Liver (tissue), 9 donors: Measurements from ENCODE around the gene NOP10. TPM values are rescaled to one million over a fixed set of nuclear protein-coding genes. Genes with fewer than 3 reads are reported as not detected.

Experiments
- DNase-seq: peaks from one replicate; pipeline ENCODE4 v3.0.0-alpha.2; 2017; ENCODE audit warnings: low spot score
- H3K27ac ChIP-seq, 2 donors: one replicate each; pipeline ENCODE4 v1.7.0; 2013; ENCODE audit warnings: inconsistent platforms in 2 of 2, low read length in 2 of 2, control low read depth in 1 of 2, low read depth in 1 of 2, mild to moderate bottlenecking in 1 of 2
- H3K27me3 ChIP-seq, 4 donors: one replicate each; pipeline versions ENCODE4 v1.6.1 to v1.7.0; 2013; ENCODE audit warnings: low read length in 3 of 4, inconsistent platforms in 1 of 4, mild to moderate bottlenecking in 1 of 4, moderate library complexity in 1 of 4; ENCODE audit not compliant: control insufficient read depth in 4 of 4, insufficient read depth in 4 of 4
- H3K36me3 ChIP-seq, 4 donors: one replicate each; pipeline versions ENCODE4 v1.6.1 to v1.7.0; 2013; ENCODE audit warnings: low read length in 3 of 4, mild to moderate bottlenecking in 3 of 4, low read depth in 1 of 4, moderate library complexity in 1 of 4; ENCODE audit not compliant: control insufficient read depth in 4 of 4, insufficient read depth in 3 of 4
- H3K4me1 ChIP-seq, 4 donors: one replicate each; pipeline versions ENCODE4 v1.6.1 to v1.7.0; 2013; ENCODE audit warnings: low read length in 3 of 4, mild to moderate bottlenecking in 3 of 4, moderate library complexity in 1 of 4; ENCODE audit not compliant: control insufficient read depth in 4 of 4, insufficient read depth in 4 of 4
- H3K4me3 ChIP-seq, 3 donors: one replicate each; pipeline versions ENCODE4 v1.6.1 to v1.7.0; 2013; ENCODE audit warnings: low read length in 3 of 3, control low read depth in 1 of 3, low read depth in 1 of 3, mild to moderate bottlenecking in 1 of 3
- H3K9ac ChIP-seq, 2 donors: one replicate each; pipeline ENCODE4 v1.7.0; 2013; ENCODE audit warnings: low read length in 2 of 2, mild to moderate bottlenecking in 2 of 2, moderate library complexity in 2 of 2, control low read depth in 1 of 2, low read depth in 1 of 2
- H3K9me3 ChIP-seq, 4 donors: one replicate each; pipeline versions ENCODE4 v1.6.1 to v1.7.0; 2013; ENCODE audit warnings: low read length in 3 of 4; ENCODE audit not compliant: control insufficient read depth in 4 of 4
- ATF3 ChIP-seq: IDR thresholded peaks from 2 replicates; pipeline ENCODE4 v1.6.1; 2016; ENCODE audit warnings: antibody characterized with exemption
- CTCF ChIP-seq: fragments of 150-350 bp; IDR thresholded peaks from 2 replicates; pipeline ENCODE4 v1.5.1; 2017; ENCODE audit warnings: improper control_type of control experiment, low read depth, low read length; ENCODE audit not compliant: missing input control
- EGR1 ChIP-seq, 2 donors: IDR thresholded peaks; 2 replicates each; pipeline ENCODE4 v1.6.1; 2016 to 2018; ENCODE audit warnings: antibody characterized with exemption in 2 of 2, low read depth in 2 of 2
- FOXA1 ChIP-seq: IDR thresholded peaks from 2 replicates; pipeline ENCODE4 v1.6.1; 2016; ENCODE audit warnings: antibody characterized with exemption
- FOXA2 ChIP-seq: IDR thresholded peaks from 2 replicates; pipeline ENCODE4 v1.6.1; 2016; ENCODE audit warnings: antibody characterized with exemption
- GABPA ChIP-seq, 2 donors: IDR thresholded peaks in 1 of 2; conservative IDR thresholded peaks in 1 of 2; 2 replicates each; pipeline ENCODE4 v1.6.1; 2016; ENCODE audit warnings: antibody characterized with exemption in 2 of 2, mild to moderate bottlenecking in 1 of 2, moderate library complexity in 1 of 2
- HNF4A ChIP-seq, 2 donors: conservative IDR thresholded peaks; 2 replicates each; pipeline ENCODE4 v1.6.1; 2016; ENCODE audit warnings: antibody characterized with exemption in 2 of 2, mild to moderate bottlenecking in 2 of 2
- HNF4G ChIP-seq: IDR thresholded peaks from 2 replicates; pipeline ENCODE4 v1.6.1; 2016; ENCODE audit warnings: antibody characterized with exemption
- JUND ChIP-seq, 2 donors: IDR thresholded peaks; 2 replicates each; pipeline ENCODE4 v1.6.1; 2016; ENCODE audit warnings: antibody characterized with exemption in 2 of 2
- NR2F2 ChIP-seq: IDR thresholded peaks from 2 replicates; pipeline ENCODE4 v1.6.1; 2016; ENCODE audit warnings: antibody characterized with exemption
- RAD21 ChIP-seq, 2 donors: IDR thresholded peaks; 2 replicates each; pipeline ENCODE4 v1.6.1; 2016; ENCODE audit warnings: antibody characterized with exemption in 2 of 2, mild to moderate bottlenecking in 2 of 2
- RXRA ChIP-seq, 2 donors: IDR thresholded peaks; 2 replicates each; pipeline ENCODE4 v1.6.1; 2017 to 2018; ENCODE audit warnings: antibody characterized with exemption in 2 of 2, mild to moderate bottlenecking in 1 of 2
- SP1 ChIP-seq: IDR thresholded peaks from 2 replicates; pipeline ENCODE4 v1.6.1; 2018; ENCODE audit warnings: antibody characterized with exemption, mild to moderate bottlenecking
- TAF1 ChIP-seq: conservative IDR thresholded peaks from 2 replicates; pipeline ENCODE4 v1.6.1; 2016; ENCODE audit warnings: antibody characterized with exemption, mild to moderate bottlenecking
- YY1 ChIP-seq: IDR thresholded peaks from 2 replicates; pipeline ENCODE4 v1.6.1; 2016; ENCODE audit warnings: antibody characterized with exemption, mild to moderate bottlenecking
- WGBS: extraction: QIAGEN DNeasy Blood & Tissue Kit; methylation state at CpG from one replicate; pipeline ENCODE4 v1.1.7; 2013; 5-methylcytosine and 5-hydroxymethylcytosine counted together
- polyA plus RNA-seq, 2 donors: library from polyadenylated mRNA; stranded (reverse) in 1 of 2; unstranded in 1 of 2; fragments of 200-250 nt in 1 of 2; fragments of >200 nt in 1 of 2; fragmentation: Nextera tagmentation in 1 of 2; extraction: Ambion mirVana in 1 of 2; gene quantifications; one replicate each; pipeline versions ENCODE4 v1.2.1 to v1.2.3, GENCODE V29; 2013 to 2015
- total RNA-seq, 2 donors: library from RNA; depleted of rRNA; stranded (reverse); fragments of >200 nt; gene quantifications; one replicate each; pipeline ENCODE4 v1.2.3, GENCODE V29; 2014
- TF ChIP-seq, protein P1 (sequence below): IDR thresholded peaks from 2 replicates; pipeline ENCODE4 v1.6.1; 2016; ENCODE audit warnings: antibody characterized with exemption, mild to moderate bottlenecking
- TF ChIP-seq, protein P2 (sequence below): IDR thresholded peaks from 2 replicates; pipeline ENCODE4 v1.6.1; 2016; ENCODE audit warnings: antibody characterized with exemption
- TF ChIP-seq, protein P3 (sequence below): IDR thresholded peaks from 2 replicates; pipeline ENCODE4 v1.6.1; 2016; ENCODE audit warnings: antibody characterized with exemption
- donor health status: healthy.
- donor health status: healthy.
- donor health status: healthy.
- donor health status: healthy.
- donor health status: healthy.

The NOP10 gene
- total and polyA plus RNA-seq, 4 donors, result 104 to 223 (median 125) TPM

DNA sequence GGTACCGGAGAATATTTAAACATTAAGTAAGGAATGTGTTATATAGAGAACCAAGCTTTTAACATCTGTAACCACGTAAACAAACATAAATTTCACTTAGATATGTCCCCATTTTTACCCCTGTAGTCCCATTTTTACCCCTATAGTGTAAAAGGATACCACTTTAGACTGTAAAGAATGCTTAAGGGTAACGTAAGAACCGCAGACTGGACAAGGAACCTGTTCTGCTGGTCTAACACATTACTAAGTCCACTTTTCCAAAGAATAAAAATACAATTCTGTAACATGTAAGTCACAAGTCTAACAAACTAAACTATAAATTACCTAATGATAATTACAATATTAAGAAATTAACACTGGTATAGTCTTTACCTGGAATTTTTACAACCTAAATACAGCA lies 8.3 kb downstream of the NOP10 start:
- H3K9ac ChIP-seq, result peak overlapping the region in 1 of 2 donors; percentile 21
- no peak overlapping the region for H3K4me3 ChIP-seq
- DNase-seq, result no peak
- peaks cover 0 to 1% (median 0%) of the 10 kb centered on the region in 4 donors for H3K36me3 ChIP-seq
- H3K27ac ChIP-seq, result peak overlapping the region; percentile 20 to 59
- H3K4me1 ChIP-seq, result peaks cover 0 to 16% (median 4%) of the 10 kb centered on the region in 4 donors
- 83% methylated on average over 4 of the region's 4 CpGs for whole genome bisulfite sequencing
- no peak for TF ChIP-seq FOXA2
- no peak for TF ChIP-seq HNF4A (conservative IDR thresholded peaks at IDR 0.05)
- TF ChIP-seq, protein P1, sequence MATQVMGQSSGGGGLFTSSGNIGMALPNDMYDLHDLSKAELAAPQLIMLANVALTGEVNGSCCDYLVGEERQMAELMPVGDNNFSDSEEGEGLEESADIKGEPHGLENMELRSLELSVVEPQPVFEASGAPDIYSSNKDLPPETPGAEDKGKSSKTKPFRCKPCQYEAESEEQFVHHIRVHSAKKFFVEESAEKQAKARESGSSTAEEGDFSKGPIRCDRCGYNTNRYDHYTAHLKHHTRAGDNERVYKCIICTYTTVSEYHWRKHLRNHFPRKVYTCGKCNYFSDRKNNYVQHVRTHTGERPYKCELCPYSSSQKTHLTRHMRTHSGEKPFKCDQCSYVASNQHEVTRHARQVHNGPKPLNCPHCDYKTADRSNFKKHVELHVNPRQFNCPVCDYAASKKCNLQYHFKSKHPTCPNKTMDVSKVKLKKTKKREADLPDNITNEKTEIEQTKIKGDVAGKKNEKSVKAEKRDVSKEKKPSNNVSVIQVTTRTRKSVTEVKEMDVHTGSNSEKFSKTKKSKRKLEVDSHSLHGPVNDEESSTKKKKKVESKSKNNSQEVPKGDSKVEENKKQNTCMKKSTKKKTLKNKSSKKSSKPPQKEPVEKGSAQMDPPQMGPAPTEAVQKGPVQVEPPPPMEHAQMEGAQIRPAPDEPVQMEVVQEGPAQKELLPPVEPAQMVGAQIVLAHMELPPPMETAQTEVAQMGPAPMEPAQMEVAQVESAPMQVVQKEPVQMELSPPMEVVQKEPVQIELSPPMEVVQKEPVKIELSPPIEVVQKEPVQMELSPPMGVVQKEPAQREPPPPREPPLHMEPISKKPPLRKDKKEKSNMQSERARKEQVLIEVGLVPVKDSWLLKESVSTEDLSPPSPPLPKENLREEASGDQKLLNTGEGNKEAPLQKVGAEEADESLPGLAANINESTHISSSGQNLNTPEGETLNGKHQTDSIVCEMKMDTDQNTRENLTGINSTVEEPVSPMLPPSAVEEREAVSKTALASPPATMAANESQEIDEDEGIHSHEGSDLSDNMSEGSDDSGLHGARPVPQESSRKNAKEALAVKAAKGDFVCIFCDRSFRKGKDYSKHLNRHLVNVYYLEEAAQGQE, result no peak
- TF ChIP-seq, protein P2, sequence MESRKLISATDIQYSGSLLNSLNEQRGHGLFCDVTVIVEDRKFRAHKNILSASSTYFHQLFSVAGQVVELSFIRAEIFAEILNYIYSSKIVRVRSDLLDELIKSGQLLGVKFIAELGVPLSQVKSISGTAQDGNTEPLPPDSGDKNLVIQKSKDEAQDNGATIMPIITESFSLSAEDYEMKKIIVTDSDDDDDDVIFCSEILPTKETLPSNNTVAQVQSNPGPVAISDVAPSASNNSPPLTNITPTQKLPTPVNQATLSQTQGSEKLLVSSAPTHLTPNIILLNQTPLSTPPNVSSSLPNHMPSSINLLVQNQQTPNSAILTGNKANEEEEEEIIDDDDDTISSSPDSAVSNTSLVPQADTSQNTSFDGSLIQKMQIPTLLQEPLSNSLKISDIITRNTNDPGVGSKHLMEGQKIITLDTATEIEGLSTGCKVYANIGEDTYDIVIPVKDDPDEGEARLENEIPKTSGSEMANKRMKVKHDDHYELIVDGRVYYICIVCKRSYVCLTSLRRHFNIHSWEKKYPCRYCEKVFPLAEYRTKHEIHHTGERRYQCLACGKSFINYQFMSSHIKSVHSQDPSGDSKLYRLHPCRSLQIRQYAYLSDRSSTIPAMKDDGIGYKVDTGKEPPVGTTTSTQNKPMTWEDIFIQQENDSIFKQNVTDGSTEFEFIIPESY, result no peak
- TF ChIP-seq HNF4G, result no peak
- no peak for TF ChIP-seq CTCF
- TF ChIP-seq ATF3, result no peak
- TF ChIP-seq FOXA1, result no peak
- TF ChIP-seq, protein P3, sequence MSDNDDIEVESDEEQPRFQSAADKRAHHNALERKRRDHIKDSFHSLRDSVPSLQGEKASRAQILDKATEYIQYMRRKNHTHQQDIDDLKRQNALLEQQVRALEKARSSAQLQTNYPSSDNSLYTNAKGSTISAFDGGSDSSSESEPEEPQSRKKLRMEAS, result no peak
- no peak for TF ChIP-seq YY1
- no peak for TF ChIP-seq RXRA (IDR thresholded peaks at IDR 0.05)
- no peak for TF ChIP-seq TAF1
- no peak for TF ChIP-seq JUND (IDR thresholded peaks at IDR 0.05)
- no peak for TF ChIP-seq EGR1 (IDR thresholded peaks at IDR 0.05; ENCODE audit: low read depth in 2 of 2)
- no peak for TF ChIP-seq SP1
- TF ChIP-seq RAD21 (IDR thresholded peaks at IDR 0.05), result no peak
- no peak for TF ChIP-seq GABPA (IDR thresholded peaks at IDR 0.05 in 1 of 2, conservative IDR thresholded peaks at IDR 0.05 in 1 of 2)
- no peak for TF ChIP-seq NR2F2
- H3K9me3 ChIP-seq, result no peaks in the 10 kb centered on the region
- no peaks in the 10 kb centered on the region for H3K27me3 ChIP-seq
